Measurements from ENCODE around the gene MYCBPAP.

DNA sequence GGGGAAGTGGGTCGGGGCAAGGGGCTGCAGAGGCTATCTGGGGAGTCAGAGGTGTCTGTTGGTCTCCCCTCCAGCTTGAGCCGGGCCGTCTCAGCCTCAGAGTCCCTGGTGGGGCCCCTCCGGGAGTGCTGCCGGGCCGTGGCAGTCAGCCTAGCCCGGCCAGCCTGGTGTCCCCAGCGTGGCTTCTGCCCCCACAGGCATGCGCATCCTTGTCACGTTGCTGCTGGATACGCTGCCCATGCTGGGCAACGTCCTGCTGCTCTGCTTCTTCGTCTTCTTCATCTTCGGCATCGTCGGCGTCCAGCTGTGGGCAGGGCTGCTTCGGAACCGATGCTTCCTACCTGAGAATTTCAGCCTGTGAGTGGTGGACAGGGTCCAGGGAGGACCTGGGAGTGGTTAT is 63.4 kb downstream of the MYCBPAP start:
- TF ChIP-seq, protein P1, sequence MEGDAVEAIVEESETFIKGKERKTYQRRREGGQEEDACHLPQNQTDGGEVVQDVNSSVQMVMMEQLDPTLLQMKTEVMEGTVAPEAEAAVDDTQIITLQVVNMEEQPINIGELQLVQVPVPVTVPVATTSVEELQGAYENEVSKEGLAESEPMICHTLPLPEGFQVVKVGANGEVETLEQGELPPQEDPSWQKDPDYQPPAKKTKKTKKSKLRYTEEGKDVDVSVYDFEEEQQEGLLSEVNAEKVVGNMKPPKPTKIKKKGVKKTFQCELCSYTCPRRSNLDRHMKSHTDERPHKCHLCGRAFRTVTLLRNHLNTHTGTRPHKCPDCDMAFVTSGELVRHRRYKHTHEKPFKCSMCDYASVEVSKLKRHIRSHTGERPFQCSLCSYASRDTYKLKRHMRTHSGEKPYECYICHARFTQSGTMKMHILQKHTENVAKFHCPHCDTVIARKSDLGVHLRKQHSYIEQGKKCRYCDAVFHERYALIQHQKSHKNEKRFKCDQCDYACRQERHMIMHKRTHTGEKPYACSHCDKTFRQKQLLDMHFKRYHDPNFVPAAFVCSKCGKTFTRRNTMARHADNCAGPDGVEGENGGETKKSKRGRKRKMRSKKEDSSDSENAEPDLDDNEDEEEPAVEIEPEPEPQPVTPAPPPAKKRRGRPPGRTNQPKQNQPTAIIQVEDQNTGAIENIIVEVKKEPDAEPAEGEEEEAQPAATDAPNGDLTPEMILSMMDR (IDR thresholded peaks at IDR 0.05; ENCODE audit: extremely low read depth in 1 of 2, insufficient read depth in 1 of 2, low read depth in 1 of 2, low read length in 2 of 2), result no peak
- no peak for TF ChIP-seq POLR2A (IDR thresholded peaks at IDR 0.05; ENCODE audit: low read depth, low read length)
- TF ChIP-seq POLR2AphosphoS5 (IDR thresholded peaks at IDR 0.05; ENCODE audit: insufficient read depth, low read depth, low read length), result no peak
- TF ChIP-seq JUN (IDR thresholded peaks at IDR 0.05; ENCODE audit: borderline replicate concordance, insufficient read depth, insufficient read length, low read depth), result no peak
- TF ChIP-seq EZH2 (IDR thresholded peaks at IDR 0.05; ENCODE audit: borderline replicate concordance, low read depth, low read length, severe bottlenecking), result no peak
- no peak for TF ChIP-seq MYC (IDR thresholded peaks at IDR 0.05; ENCODE audit: low read depth, low read length)

Measured in endothelial cell of umbilical vein (primary cell).